GM21529 (cell line): ENCODE data around the gene SLC25A26.

ENCODE experiments used
- ATAC-seq: cut with Tn5 transposase; IDR thresholded peaks from one replicate; pipeline ENCODE4 v1.9.1; 2021; ENCODE audit not compliant: unreplicated experiment

The SLC25A26 gene

GRCh38 chr3:66367979-66368378 lies 147.2 kb downstream of the SLC25A26 start:
- no peak for ATAC-seq

- no peak for ATAC-seq
These were observed 149.4 kb downstream of the SLC25A26 start for GRCh38 chr3:66370179-66370578.

GRCh38 chr3:66371432-66371831 lies 150.6 kb downstream of the SLC25A26 start:
- no peak for ATAC-seq

- ATAC-seq: no peak
These were observed 152.0 kb downstream of the SLC25A26 start for GRCh38 chr3:66372681-66373350.

GRCh38 chr3:66376568-66376967 lies 155.8 kb downstream of the SLC25A26 start:
- ATAC-seq: no peak

- ATAC-seq: no peak
These were observed 157.0 kb downstream of the SLC25A26 start for GRCh38 chr3:66377800-66378199.

- ATAC-seq: no peak
These were observed 157.5 kb downstream of the SLC25A26 start for GRCh38 chr3:66378256-66378655.

- no peak for ATAC-seq
These were observed 158.8 kb downstream of the SLC25A26 start for GRCh38 chr3:66379565-66379964.

- no peak for ATAC-seq
These were observed 159.6 kb downstream of the SLC25A26 start for GRCh38 chr3:66380200-66380932.

- no peak for ATAC-seq
These were observed 160.8 kb downstream of the SLC25A26 start for GRCh38 chr3:66381626-66382025.

- no peak for ATAC-seq
These were observed 161.3 kb downstream of the SLC25A26 start for GRCh38 chr3:66382142-66382541.

- no peak for ATAC-seq
These were observed 162.2 kb downstream of the SLC25A26 start for GRCh38 chr3:66383023-66383422.

GRCh38 chr3:66383998-66384745 lies 163.4 kb downstream of the SLC25A26 start:
- ATAC-seq: no peak

- ATAC-seq: no peak
These were observed 164.3 kb downstream of the SLC25A26 start for GRCh38 chr3:66385066-66385465.

GRCh38 chr3:66386011-66386924 lies 165.5 kb downstream of the SLC25A26 start:
- ATAC-seq: peak; percentile 85

- ATAC-seq: peak; percentile 47
These were observed 166.3 kb downstream of the SLC25A26 start for GRCh38 chr3:66386925-66387650.

- ATAC-seq: peak; percentile 22
These were observed 169.2 kb downstream of the SLC25A26 start for GRCh38 chr3:66390013-66390412.

GRCh38 chr3:66392512-66392911 lies 171.7 kb downstream of the SLC25A26 start:
- no peak for ATAC-seq

GRCh38 chr3:66392966-66393332 lies 172.1 kb downstream of the SLC25A26 start:
- no peak for ATAC-seq

GRCh38 chr3:66393333-66394005 lies 172.7 kb downstream of the SLC25A26 start:
- peak; percentile 2 for ATAC-seq
